ENCODE data around the gene TEX10.

The TEX10 gene

GRCh38 chr9:100285080-100285479 lies 67.7 kb downstream of the TEX10 start:
- no peak for DNase-seq (ENCODE audit: low spot score)

- DNase-seq (ENCODE audit: low spot score): no peak
Measured at GRCh38 chr9:100284247-100284646, 68.5 kb downstream of the TEX10 start.

GRCh38 chr9:100282388-100282719 lies 70.4 kb downstream of the TEX10 start:
- no peak for DNase-seq (ENCODE audit: low spot score)

- no peak for DNase-seq (ENCODE audit: low spot score)
Measured at GRCh38 chr9:100281676-100282387, 70.9 kb downstream of the TEX10 start.

- no peak for DNase-seq (ENCODE audit: low spot score)
Measured at GRCh38 chr9:100281066-100281465, 71.7 kb downstream of the TEX10 start.

GRCh38 chr9:100277166-100277979 lies 75.4 kb downstream of the TEX10 start:
- DNase-seq (ENCODE audit: low spot score): no peak

- no peak for DNase-seq (ENCODE audit: low spot score)
Measured at GRCh38 chr9:100269656-100270055, 83.1 kb downstream of the TEX10 start.

GRCh38 chr9:100268271-100268670 lies 84.5 kb downstream of the TEX10 start:
- no peak for DNase-seq (ENCODE audit: low spot score)

- DNase-seq (ENCODE audit: low spot score): no peak
Measured at GRCh38 chr9:100267211-100267610, 85.5 kb downstream of the TEX10 start.
